Hepatocyte (in vitro differentiated cells): ENCODE results near the gene FBLN2.

Experiments
- CTCF ChIP-seq: fragments of 200-600 bp; sonication (generic); IDR thresholded peaks from 2 replicates; pipeline ENCODE4 v1.5.1; 2016; ENCODE audit warnings: antibody characterized with exemption, mild to moderate bottlenecking; ENCODE audit not compliant: poor library complexity
- EZH2phosphoT487 ChIP-seq: fragments of 200-600 bp; sonication (generic); IDR thresholded peaks from one replicate; pipeline ENCODE4 v1.6.1; 2018; ENCODE audit warnings: antibody characterized with exemption, mild to moderate bottlenecking, low read depth, moderate library complexity; ENCODE audit not compliant: unreplicated experiment, severe bottlenecking

- no peak for TF ChIP-seq CTCF
- no peak for TF ChIP-seq EZH2phosphoT487
Measured at GRCh38 chr3:13662238-13662847, 113.4 kb downstream of the FBLN2 start.
